HG03460 (cell line): ENCODE results near the gene TANC2.

Source experiments
- ATAC-seq: cut with Tn5 transposase; IDR thresholded peaks from one replicate; pipeline ENCODE4 v1.9.1; 2021; ENCODE audit not compliant: unreplicated experiment

TANC2 gene

GRCh38 chr17:62965686-62966425 is at the start of gene TANC2:
TANC2 (plus strand) TSS chr17:62966235; CDS start chr17:63009560, 43,325 bp downstream.
- ATAC-seq: peak; percentile 55

GRCh38 chr17:62916684-62917571 is 49.1 kb upstream of the TANC2 start:
- no peak for ATAC-seq

DNA sequence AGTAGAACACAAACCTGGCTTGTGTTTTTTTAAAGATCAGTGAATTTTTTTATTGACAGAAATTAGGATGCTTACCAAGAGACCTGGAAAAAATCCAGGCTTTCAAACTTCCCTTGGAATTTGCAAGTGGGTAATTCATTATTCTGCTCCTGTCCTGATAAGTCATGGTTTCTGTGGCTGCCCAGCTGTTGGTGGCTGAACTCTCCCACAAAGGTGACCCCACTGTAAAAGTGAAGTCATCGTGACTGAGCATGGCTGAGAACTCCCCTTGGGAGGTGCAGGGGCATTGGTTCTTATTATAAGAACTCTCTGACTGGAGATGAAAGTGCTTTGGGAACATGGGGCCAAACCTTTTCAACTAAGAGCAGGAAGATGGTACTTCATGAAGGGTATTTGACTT is 46.6 kb upstream of the TANC2 start:
- no peak for ATAC-seq

DNA sequence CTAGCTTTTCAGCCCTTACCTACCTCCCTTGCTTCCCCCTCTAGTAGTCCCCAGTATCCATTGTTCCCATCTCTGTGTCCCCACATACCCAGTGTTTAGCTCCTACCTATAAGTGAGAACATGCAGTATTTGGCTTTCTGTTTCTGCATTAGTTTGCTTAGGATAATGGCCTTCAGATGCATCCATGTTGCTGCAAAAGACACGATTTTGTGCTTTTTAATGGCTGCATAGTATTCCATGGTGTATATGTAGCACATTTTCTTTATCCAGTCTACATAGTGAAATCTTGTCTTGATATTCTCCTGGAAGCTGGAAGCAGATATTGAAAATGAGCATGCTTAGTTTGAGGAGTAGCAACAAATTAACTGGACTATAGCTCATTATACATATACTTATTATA is 45.7 kb upstream of the TANC2 start:
- ATAC-seq: no peak

- no peak for ATAC-seq
Observed at GRCh38 chr17:62921817-62922216, 44.2 kb upstream of the TANC2 start.

- no peak for ATAC-seq
Observed at GRCh38 chr17:62923258-62924150, 42.5 kb upstream of the TANC2 start.

DNA sequence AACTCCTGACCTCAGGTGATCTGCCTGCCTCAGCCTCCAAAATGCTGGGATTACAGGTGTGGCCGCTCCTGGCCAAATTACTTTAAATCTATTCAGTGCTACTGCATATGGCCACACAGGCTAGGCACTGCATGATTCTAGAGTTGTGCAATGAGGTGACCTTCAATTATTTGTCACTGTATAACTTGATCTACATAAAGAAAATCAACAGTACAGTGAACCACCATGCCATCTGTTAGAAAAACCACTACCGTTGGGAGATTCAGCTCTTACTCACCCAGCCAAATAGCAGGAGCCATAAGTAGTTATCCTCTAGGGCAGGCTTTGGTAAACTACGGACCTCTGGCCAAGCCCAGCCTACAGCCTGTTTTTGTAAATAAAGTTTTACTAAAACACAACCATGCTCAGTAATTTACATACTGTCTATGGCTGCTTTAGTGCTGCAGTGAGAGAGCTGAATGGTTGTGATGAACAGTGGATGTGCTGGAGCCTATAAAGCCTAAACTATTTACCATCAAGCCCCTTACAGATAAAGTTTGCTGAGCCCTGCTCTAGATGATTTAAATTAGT is 40.7 kb upstream of the TANC2 start:
- no peak for ATAC-seq

DNA sequence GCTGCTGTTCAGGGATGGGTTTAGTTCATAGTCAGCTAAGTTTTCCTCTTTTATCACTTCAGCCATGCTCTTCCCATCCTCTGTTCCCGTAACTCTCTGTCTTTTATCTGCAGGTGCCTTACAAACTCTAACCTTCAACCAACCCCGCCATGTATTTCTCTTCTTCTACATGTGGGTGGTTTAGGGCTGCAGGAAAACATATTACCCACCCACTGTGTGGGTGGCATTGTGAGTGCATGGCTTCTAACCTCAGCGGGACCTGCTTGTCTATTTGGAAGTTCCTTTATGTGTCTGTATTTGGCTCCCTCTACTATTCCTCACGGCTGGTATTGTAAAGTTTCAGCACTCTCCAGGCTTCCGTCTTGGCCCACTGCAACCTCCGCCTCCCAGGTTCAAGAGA is 39.0 kb upstream of the TANC2 start:
- ATAC-seq: no peak

DNA sequence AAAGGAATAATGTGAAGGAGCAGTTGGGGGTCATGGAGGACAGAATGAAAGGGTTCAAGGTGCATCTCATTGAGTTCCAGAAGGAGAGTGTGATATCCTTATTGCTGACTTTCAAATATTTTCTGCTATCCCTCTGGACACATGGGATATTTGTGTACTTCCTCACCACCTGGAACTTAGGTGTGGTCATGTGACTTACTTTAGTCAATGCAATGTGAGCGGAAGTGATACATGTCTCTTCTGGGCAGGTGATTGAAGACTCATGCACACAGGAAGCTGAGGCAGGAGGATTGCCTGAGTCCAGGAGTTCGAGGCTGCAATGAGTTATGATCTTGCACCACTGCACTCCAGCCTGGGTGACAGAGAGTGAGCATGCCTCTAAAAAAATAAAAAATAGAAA is 36.7 kb upstream of the TANC2 start:
- ATAC-seq: no peak

DNA sequence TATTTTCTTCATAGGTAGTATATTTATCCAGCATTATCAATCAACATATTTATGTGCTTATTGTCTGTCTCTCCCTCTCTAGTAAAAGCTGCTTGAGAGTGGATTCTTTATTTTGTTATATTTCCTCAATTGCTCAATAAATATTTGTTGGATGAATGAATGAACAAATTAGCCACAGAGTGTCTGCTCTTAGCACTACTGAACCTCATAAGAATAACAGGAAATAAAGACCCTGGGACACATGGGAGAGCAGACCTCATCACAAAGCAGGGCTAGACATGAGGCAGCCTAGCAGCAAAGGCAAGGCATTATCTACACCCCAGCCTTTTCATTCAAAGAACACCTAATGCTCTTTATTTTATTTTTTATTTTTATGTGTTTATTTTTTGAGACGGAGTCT is 34.9 kb upstream of the TANC2 start:
- no peak for ATAC-seq

- no peak for ATAC-seq
Observed at GRCh38 chr17:62933501-62934385, 32.3 kb upstream of the TANC2 start.

DNA sequence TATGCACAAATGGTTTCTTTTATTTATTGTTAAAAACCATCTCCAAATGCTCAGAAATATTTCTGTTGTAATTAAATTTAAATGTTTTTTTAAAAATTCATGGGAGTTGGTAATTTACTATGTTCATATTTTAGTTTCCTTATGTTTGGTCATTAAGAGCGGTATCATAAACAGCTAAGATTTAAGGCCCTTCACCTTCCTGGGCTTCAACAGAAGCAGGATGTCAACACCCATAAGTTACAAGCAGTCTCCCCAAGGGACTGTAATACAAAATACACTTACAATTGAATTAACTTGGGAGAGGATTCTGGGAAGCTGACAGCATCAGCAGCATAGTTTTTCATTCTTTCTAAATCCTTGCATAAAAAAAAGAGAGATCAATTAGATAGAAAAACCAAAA is 30.9 kb upstream of the TANC2 start:
- ATAC-seq: no peak

- ATAC-seq: no peak
Observed at GRCh38 chr17:62935523-62935922, 30.5 kb upstream of the TANC2 start.

- ATAC-seq: no peak
Observed at GRCh38 chr17:62937606-62938005, 28.4 kb upstream of the TANC2 start.

DNA sequence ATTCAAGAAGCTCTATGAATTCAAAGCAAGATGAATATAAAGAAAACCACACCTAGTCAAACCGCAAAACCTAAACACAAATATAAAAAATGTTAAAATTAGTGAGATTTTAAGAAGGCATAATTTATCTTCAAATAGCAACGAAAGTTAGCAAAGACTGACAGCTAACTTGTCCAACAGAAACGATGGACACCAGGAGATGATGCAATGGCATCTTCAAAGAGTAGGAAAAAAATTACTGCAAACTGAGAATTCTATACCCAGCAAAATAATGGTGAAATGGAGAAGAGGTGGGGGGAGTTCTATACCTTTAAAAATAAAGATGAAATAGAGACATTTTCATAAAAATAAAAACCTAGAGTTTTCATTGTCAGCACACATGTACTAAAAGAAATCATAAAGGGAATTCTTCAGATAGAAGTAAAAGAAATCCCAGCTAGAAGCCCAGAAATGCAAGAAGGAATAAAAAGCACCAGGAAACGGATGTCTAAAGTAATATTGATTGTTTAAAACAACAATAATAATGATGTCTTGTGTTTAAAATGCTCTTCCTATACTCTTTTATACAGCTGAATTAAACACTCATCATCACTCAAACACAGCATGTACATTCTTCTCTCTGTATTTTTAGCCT is 24.6 kb upstream of the TANC2 start:
- no peak for ATAC-seq

DNA sequence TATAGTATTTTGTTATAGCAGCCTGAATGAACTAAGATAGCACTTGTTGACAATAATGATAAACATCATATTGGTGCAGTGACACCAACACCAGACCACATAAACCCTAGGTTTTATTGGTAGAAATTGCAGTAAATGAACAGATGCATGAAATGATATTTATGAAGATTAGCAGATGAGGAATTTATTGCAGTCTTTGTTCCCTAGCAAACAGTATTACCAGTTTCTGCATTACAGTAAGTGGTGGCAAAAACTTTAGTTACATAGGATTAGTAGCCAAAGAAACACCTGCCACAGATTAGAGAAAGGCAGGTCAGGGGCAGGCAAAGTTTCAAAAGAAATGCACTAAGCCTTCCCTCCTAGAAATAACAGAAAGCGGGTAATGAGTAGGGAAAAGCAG is 17.7 kb upstream of the TANC2 start:
- ATAC-seq: no peak

- ATAC-seq: no peak
Observed at GRCh38 chr17:62949036-62949435, 17.0 kb upstream of the TANC2 start.

GRCh38 chr17:62950067-62950466 is 16.0 kb upstream of the TANC2 start:
- no peak for ATAC-seq

DNA sequence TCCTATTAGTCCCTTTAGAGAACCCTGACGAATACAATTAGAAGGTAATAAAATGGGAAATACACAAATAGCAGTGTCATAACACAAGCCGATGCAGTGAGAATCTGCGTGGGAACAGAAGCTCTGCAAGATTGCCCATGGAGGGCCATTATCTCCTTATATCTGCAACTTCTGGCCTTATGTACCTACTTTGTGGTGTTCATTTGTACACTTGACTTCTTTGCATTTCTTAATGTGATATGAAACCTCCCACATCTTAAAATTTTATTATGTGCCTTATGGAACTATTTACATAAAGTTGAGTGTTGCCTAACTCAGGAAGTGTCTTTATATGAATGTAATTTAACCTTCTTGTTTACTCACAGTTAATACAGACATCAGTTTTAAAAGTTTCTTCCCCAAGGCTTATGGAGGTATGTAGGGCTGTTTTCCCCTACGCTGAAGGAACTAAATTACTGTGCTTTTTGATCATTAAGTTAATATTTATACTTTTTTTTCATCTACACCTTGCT is 10.1 kb upstream of the TANC2 start:
- ATAC-seq: no peak
